Osteocyte (in vitro differentiated cells): ENCODE results near the gene ANXA5. TPM values are rescaled to one million over a fixed set of nuclear protein-coding genes. Genes with fewer than 3 reads are reported as not detected.

Experiments used
- DNase-seq: peaks from one replicate; pipeline ENCODE4 v3.0.0; 2021; ENCODE audit warnings: mixed read lengths; ENCODE audit not compliant: unreplicated experiment; ENCODE audit errors: extremely low spot score
- H3K27ac Mint-ChIP-seq: one replicate; pipeline ENCODE4 v1.8.0; 2021; ENCODE audit warnings: mild to moderate bottlenecking, mixed read lengths; ENCODE audit not compliant: unreplicated experiment
- H3K27me3 Mint-ChIP-seq: one replicate; pipeline ENCODE4 v1.8.0; 2021; ENCODE audit warnings: mixed read lengths; ENCODE audit not compliant: unreplicated experiment
- H3K36me3 Mint-ChIP-seq: one replicate; pipeline ENCODE4 v1.8.0; 2021; ENCODE audit warnings: mixed read lengths; ENCODE audit not compliant: unreplicated experiment
- H3K4me1 Mint-ChIP-seq: one replicate; pipeline ENCODE4 v1.8.0; 2021; ENCODE audit warnings: mixed read lengths; ENCODE audit not compliant: unreplicated experiment
- H3K4me3 Mint-ChIP-seq: one replicate; pipeline ENCODE4 v1.8.0; 2021; ENCODE audit warnings: mild to moderate bottlenecking, moderate library complexity, mixed read lengths; ENCODE audit not compliant: unreplicated experiment
- H3K9me3 Mint-ChIP-seq: one replicate; pipeline ENCODE4 v1.8.0; 2021; ENCODE audit warnings: mixed read lengths; ENCODE audit not compliant: unreplicated experiment
- CTCF ChIP-seq: fragments of 200-600 bp; sonication (generic); IDR thresholded peaks from 2 replicates; pipeline ENCODE4 v1.5.0; 2021; ENCODE audit warnings: antibody characterized with exemption, mild to moderate bottlenecking, moderate library complexity
- total RNA-seq: library from RNA; stranded (reverse); gene quantifications from 2 replicates; pipeline ENCODE4 v1.2.1, GENCODE V29; 2021

ANXA5 gene
- total RNA-seq, 1 donor from 2014 or later, result 488 TPM

GRCh38 chr4:121702136-121702535 lies 5.4 kb upstream of the ANXA5 start:
- Mint-ChIP-seq H3K27ac (no peak overlapping the region), H3K27me3 (no peaks in the 10 kb centered on the region), H3K4me1 (peaks cover 13% of the 10 kb centered on the region), H3K4me3 (no peak overlapping the region), H3K9me3 (peaks cover 3% of the 10 kb centered on the region), H3K36me3 (no peaks in the 10 kb centered on the region)
- no peak for TF ChIP-seq CTCF
- no peak for DNase-seq

GRCh38 chr4:121701263-121701662 lies 4.5 kb upstream of the ANXA5 start:
- Mint-ChIP-seq H3K27ac (no peak overlapping the region), H3K4me1 (peaks cover 7% of the 10 kb centered on the region), H3K36me3 (no peaks in the 10 kb centered on the region), H3K9me3 (peaks cover 3% of the 10 kb centered on the region), H3K4me3 (no peak overlapping the region), H3K27me3 (no peaks in the 10 kb centered on the region)
- DNase-seq, result no peak
- TF ChIP-seq CTCF, result no peak

GRCh38 chr4:121698236-121698671 lies 1.5 kb upstream of the ANXA5 start:
- Mint-ChIP-seq H3K27me3 (no peaks in the 10 kb centered on the region), H3K4me3 (no peak overlapping the region), H3K36me3 (no peaks in the 10 kb centered on the region), H3K27ac (no peak overlapping the region), H3K4me1 (peaks cover 20% of the 10 kb centered on the region), H3K9me3 (peaks cover 3% of the 10 kb centered on the region)
- no peak for DNase-seq
- TF ChIP-seq CTCF, result no peak

- H3K4me1 Mint-ChIP-seq, result peaks cover 20% of the 10 kb centered on the region
- no peak for DNase-seq
- peaks cover 3% of the 10 kb centered on the region for H3K9me3 Mint-ChIP-seq
- peak overlapping the region; percentile 91 for H3K27ac Mint-ChIP-seq
- no peaks in the 10 kb centered on the region for H3K27me3 Mint-ChIP-seq
- TF ChIP-seq CTCF, result no peak
- H3K4me3 Mint-ChIP-seq, result peak overlapping the region; percentile 81
- peaks cover 6% of the 10 kb centered on the region for H3K36me3 Mint-ChIP-seq
These were observed 784 bp upstream of the ANXA5 start for GRCh38 chr4:121697564-121697963.

GRCh38 chr4:121696170-121696580 lies 605 bp downstream of the ANXA5 start:
- Mint-ChIP-seq H3K9me3 (no peaks in the 10 kb centered on the region), H3K27ac (peak overlapping the region; percentile 100), H3K4me3 (peak overlapping the region; percentile 100), H3K27me3 (no peaks in the 10 kb centered on the region), H3K36me3 (peaks cover 17% of the 10 kb centered on the region), H3K4me1 (peaks cover 20% of the 10 kb centered on the region)
- no peak for DNase-seq
- no peak for TF ChIP-seq CTCF
